A549 (cell line): ENCODE measurements around the gene PLD2.
A peak's percentile ranks its signal among the peaks of the same experiment; 100 is the strongest.

Experiments used
- POLR2A ChIP-seq: IDR thresholded peaks from 2 replicates; pipeline ENCODE4 v1.6.1; 2012; ENCODE audit warnings: mild to moderate bottlenecking, low read length
- RARB ChIP-seq: fragments of 250-450 bp; sonication (Bioruptor Pico); IDR thresholded peaks from 2 replicates; pipeline ENCODE4 v1.8.0; 2021; ENCODE audit warnings: mild to moderate bottlenecking, moderate library complexity
- TF ChIP-seq, protein P1 (sequence below): fragments of >200 bp; sonication (Bioruptor Twin); formaldehyde crosslinking; IDR thresholded peaks from 3 replicates; pipeline ENCODE4 v1.5.1; 2016
- TF ChIP-seq, protein P2 (sequence below): IDR thresholded peaks from 2 replicates; pipeline ENCODE4 v1.6.1; 2012
- TF ChIP-seq, protein P3 (sequence below): fragments of 150-350 bp; IDR thresholded peaks from 2 replicates; pipeline ENCODE4 v1.6.1; 2014; ENCODE audit warnings: low read depth, mild to moderate bottlenecking, low read length

DNA sequence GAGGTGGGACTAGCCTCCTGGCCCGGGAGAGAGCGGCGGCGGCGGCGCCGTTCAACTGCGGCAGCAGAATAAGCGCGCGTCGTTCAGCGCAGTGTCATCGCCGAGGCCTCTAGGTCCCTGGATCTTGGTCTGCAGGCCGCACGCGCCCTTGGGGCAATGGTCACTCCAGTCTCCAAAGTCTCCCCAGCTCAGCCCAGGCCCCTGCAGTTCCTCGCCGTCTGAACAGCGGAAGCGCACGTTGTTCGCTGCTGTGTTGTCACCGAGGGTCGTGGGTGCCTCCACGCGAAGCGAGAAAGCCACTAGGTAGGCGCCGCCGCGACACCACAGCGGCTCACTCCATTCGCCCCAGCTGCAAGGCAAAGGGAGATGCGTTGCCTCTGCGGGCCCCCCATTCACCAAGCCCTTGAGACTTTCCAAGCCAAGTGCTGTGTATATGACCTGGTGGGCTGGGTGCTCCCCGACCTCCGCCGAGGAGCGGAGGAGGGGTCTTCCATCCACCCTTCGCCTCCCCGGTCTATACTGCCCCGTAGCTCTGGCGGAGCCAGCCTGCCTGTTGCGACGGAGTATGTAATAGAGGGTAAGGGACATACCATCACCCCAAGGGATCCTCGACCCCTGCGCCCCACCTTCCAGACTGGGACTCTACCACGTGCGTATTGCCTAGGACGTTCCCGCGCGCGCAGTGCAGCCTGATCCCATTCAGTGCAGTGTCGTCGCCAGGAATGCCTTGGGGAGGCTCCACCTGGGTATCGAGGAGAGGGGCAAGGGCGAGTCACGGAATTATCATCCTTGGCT, 21.4 kb upstream of the PLD2 start:
- TF ChIP-seq POLR2A (peak; percentile 25; the same call in 1 of the 2 replicates), RARB (CRISPR knock-in tag) (no peak)
- TF ChIP-seq, protein P1, sequence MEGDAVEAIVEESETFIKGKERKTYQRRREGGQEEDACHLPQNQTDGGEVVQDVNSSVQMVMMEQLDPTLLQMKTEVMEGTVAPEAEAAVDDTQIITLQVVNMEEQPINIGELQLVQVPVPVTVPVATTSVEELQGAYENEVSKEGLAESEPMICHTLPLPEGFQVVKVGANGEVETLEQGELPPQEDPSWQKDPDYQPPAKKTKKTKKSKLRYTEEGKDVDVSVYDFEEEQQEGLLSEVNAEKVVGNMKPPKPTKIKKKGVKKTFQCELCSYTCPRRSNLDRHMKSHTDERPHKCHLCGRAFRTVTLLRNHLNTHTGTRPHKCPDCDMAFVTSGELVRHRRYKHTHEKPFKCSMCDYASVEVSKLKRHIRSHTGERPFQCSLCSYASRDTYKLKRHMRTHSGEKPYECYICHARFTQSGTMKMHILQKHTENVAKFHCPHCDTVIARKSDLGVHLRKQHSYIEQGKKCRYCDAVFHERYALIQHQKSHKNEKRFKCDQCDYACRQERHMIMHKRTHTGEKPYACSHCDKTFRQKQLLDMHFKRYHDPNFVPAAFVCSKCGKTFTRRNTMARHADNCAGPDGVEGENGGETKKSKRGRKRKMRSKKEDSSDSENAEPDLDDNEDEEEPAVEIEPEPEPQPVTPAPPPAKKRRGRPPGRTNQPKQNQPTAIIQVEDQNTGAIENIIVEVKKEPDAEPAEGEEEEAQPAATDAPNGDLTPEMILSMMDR, result no peak
- TF ChIP-seq, protein P2, sequence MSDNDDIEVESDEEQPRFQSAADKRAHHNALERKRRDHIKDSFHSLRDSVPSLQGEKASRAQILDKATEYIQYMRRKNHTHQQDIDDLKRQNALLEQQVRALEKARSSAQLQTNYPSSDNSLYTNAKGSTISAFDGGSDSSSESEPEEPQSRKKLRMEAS, result no peak
- TF ChIP-seq, protein P3, sequence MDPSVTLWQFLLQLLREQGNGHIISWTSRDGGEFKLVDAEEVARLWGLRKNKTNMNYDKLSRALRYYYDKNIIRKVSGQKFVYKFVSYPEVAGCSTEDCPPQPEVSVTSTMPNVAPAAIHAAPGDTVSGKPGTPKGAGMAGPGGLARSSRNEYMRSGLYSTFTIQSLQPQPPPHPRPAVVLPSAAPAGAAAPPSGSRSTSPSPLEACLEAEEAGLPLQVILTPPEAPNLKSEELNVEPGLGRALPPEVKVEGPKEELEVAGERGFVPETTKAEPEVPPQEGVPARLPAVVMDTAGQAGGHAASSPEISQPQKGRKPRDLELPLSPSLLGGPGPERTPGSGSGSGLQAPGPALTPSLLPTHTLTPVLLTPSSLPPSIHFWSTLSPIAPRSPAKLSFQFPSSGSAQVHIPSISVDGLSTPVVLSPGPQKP, result no peak
